Mesendoderm (in vitro differentiated cells): Measurements from ENCODE around the gene TDP2.
"Not testable (repeated sequence)": the region's sequence is repeated elsewhere in the genome, so short reads cannot be mapped to it uniquely, and the experiment has no call there.

Experiments used
- DNase-seq: peaks from one replicate; pipeline ENCODE4 v3.0.0; 2013
- H2AK5ac ChIP-seq: 2 replicates; pipeline ENCODE4 v1.6.1; 2013; ENCODE audit warnings: low read length, inconsistent platforms
- H2BK120ac ChIP-seq: 2 replicates; pipeline ENCODE4 v1.6.1; 2013; ENCODE audit warnings: low read depth, mild to moderate bottlenecking, low read length, moderate library complexity, mixed read lengths
- H2BK15ac ChIP-seq: replicated peaks from 2 replicates; pipeline ENCODE4 v1.6.1; 2013; ENCODE audit warnings: low read depth, mild to moderate bottlenecking, moderate library complexity
- H2BK5ac ChIP-seq: 2 replicates; pipeline ENCODE4 v1.6.1; 2013; ENCODE audit warnings: low read length, inconsistent platforms
- H3K18ac ChIP-seq: 2 replicates; pipeline ENCODE4 v1.6.1; 2013; ENCODE audit warnings: mild to moderate bottlenecking, low read length, mixed read lengths
- H3K23ac ChIP-seq: one replicate; pipeline ENCODE4 v1.6.1; 2013; ENCODE audit warnings: low read length
- H3K27ac ChIP-seq: 2 replicates; pipeline ENCODE4 v1.5.1; 2013; ENCODE audit warnings: low read depth, mild to moderate bottlenecking, inconsistent platforms, low read length, moderate library complexity
- H3K27me3 ChIP-seq: 2 replicates; pipeline ENCODE4 v1.6.1; 2013; ENCODE audit warnings: low read length, control low read depth, mild to moderate bottlenecking, inconsistent platforms; ENCODE audit not compliant: insufficient read depth, poor library complexity
- H3K36me3 ChIP-seq: 2 replicates; pipeline ENCODE4 v1.6.1; 2013; ENCODE audit warnings: low read length, inconsistent platforms; ENCODE audit not compliant: control insufficient read depth, insufficient read depth
- H3K4ac ChIP-seq: one replicate; pipeline ENCODE4 v1.6.1; 2013; ENCODE audit warnings: low read depth, mild to moderate bottlenecking, low read length, moderate library complexity
- H3K4me1 ChIP-seq: 2 replicates; pipeline ENCODE4 v1.6.1; 2013; ENCODE audit warnings: low read depth, low read length, inconsistent platforms; ENCODE audit not compliant: control insufficient read depth
- H3K4me2 ChIP-seq: 2 replicates; pipeline ENCODE4 v1.6.1; 2013; ENCODE audit warnings: low read length
- H3K4me3 ChIP-seq: 2 replicates; pipeline ENCODE4 v1.5.1; 2013; ENCODE audit warnings: mild to moderate bottlenecking, low read length
- H3K56ac ChIP-seq: one replicate; pipeline ENCODE4 v1.6.1; 2013; ENCODE audit warnings: low read length
- H3K79me1 ChIP-seq: 2 replicates; pipeline ENCODE4 v1.6.1; 2013; ENCODE audit warnings: low read length, inconsistent platforms
- H3K79me2 ChIP-seq: 2 replicates; pipeline ENCODE4 v1.6.1; 2013; ENCODE audit warnings: mild to moderate bottlenecking, low read length; ENCODE audit not compliant: control insufficient read depth, insufficient read depth
- H3K9ac ChIP-seq: 2 replicates; pipeline ENCODE4 v1.6.1; 2013; ENCODE audit warnings: low read length, inconsistent platforms
- H4K5ac ChIP-seq: one replicate; pipeline ENCODE4 v1.6.1; 2013; ENCODE audit warnings: low read length
- H4K8ac ChIP-seq: one replicate; pipeline ENCODE4 v1.6.1; 2013; ENCODE audit warnings: low read depth, mild to moderate bottlenecking, control low read depth, low read length, moderate library complexity
- WGBS: extraction: QIAGEN DNeasy Blood & Tissue Kit; methylation state at CpG from one replicate; pipeline ENCODE4 v1.1.7; 2013; ENCODE audit warnings: low lambda C conversion rate, missing lambda C conversion rate; ENCODE audit not compliant: insufficient coverage; ENCODE audit errors: extremely low coverage; 5-methylcytosine and 5-hydroxymethylcytosine counted together

TDP2 gene

GRCh38 chr6:24702720-24703282 lies 36.1 kb upstream of the TDP2 start:
- Histone ChIP-seq H3K79me1 (no peaks in the 10 kb centered on the region), H3K56ac (no peak overlapping the region), H3K4me3 (no peak overlapping the region), H4K5ac (no peak overlapping the region), H4K8ac (no peak overlapping the region), H3K9ac (no peak overlapping the region), H3K27ac (no peak overlapping the region), H3K23ac (no peak overlapping the region), H3K4me2 (no peak overlapping the region), H2BK15ac (no peak overlapping the region), H3K18ac (no peak overlapping the region), H3K36me3 (peaks cover 4% of the 10 kb centered on the region), H3K4me1 (no peaks in the 10 kb centered on the region), H2AK5ac (no peak overlapping the region), H3K79me2 (no peaks in the 10 kb centered on the region), H2BK120ac (no peak overlapping the region), H3K4ac (no peak overlapping the region), H3K27me3 (no peaks in the 10 kb centered on the region), H2BK5ac (no peak overlapping the region)
- DNase-seq: no peak
- WGBS: no CpG with 5 or more reads among the region's 4 CpGs

GRCh38 chr6:24699521-24700359 lies 33.0 kb upstream of the TDP2 start:
- Histone ChIP-seq H2BK120ac (no peak overlapping the region), H3K9ac (no peak overlapping the region), H2BK5ac (no peak overlapping the region), H4K5ac (no peak overlapping the region), H3K56ac (no peak overlapping the region), H3K79me2 (no peaks in the 10 kb centered on the region), H4K8ac (no peak overlapping the region), H3K4me2 (no peak overlapping the region), H3K36me3 (peaks cover 1% of the 10 kb centered on the region), H3K4me3 (no peak overlapping the region), H2BK15ac (no peak overlapping the region), H3K79me1 (no peaks in the 10 kb centered on the region), H3K4ac (no peak overlapping the region), H3K27ac (no peak overlapping the region), H3K4me1 (no peaks in the 10 kb centered on the region), H3K18ac (no peak overlapping the region), H3K23ac (no peak overlapping the region), H3K27me3 (no peaks in the 10 kb centered on the region), H2AK5ac (no peak overlapping the region)
- WGBS: no CpG with 5 or more reads among the region's 3 CpGs
- DNase-seq: no peak

GRCh38 chr6:24696097-24696496 lies 29.4 kb upstream of the TDP2 start:
- Histone ChIP-seq H2BK5ac (no peak overlapping the region), H3K36me3 (no peaks in the 10 kb centered on the region), H3K56ac (no peak overlapping the region), H3K4me2 (no peak overlapping the region), H3K79me2 (no peaks in the 10 kb centered on the region), H3K4ac (no peak overlapping the region), H2BK15ac (no peak overlapping the region), H3K9ac (no peak overlapping the region), H3K18ac (no peak overlapping the region), H3K23ac (no peak overlapping the region), H3K4me3 (no peak overlapping the region), H2BK120ac (no peak overlapping the region), H3K27me3 (no peaks in the 10 kb centered on the region), H4K5ac (no peak overlapping the region), H3K79me1 (no peaks in the 10 kb centered on the region), H3K4me1 (no peaks in the 10 kb centered on the region), H3K27ac (no peak overlapping the region), H2AK5ac (no peak overlapping the region), H4K8ac (no peak overlapping the region)
- no CpG with 5 or more reads among the region's 2 CpGs for WGBS
- DNase-seq: no peak

- H3K4ac ChIP-seq, H3K4me3 ChIP-seq, H3K79me2 ChIP-seq, H3K9ac ChIP-seq, H2BK120ac ChIP-seq, H4K8ac ChIP-seq, H3K56ac ChIP-seq, H3K4me1 ChIP-seq, H3K4me2 ChIP-seq, H4K5ac ChIP-seq, H3K18ac ChIP-seq, H3K36me3 ChIP-seq, H2AK5ac ChIP-seq, H2BK15ac ChIP-seq, H2BK5ac ChIP-seq, H3K27ac ChIP-seq, H3K23ac ChIP-seq, H3K27me3 ChIP-seq, H3K79me1 ChIP-seq: not testable (repeated sequence)
- WGBS: no CpG with 5 or more reads among the region's 8 CpGs
- DNase-seq: peak; percentile 60
Measured at GRCh38 chr6:24695635-24696034, 28.9 kb upstream of the TDP2 start.

- no peak overlapping the region for H3K4me2 ChIP-seq
- H3K4ac ChIP-seq: no peak overlapping the region
- no peaks in the 10 kb centered on the region for H3K79me1 ChIP-seq
- no peaks in the 10 kb centered on the region for H3K4me1 ChIP-seq
- no peaks in the 10 kb centered on the region for H3K27me3 ChIP-seq
- no peak overlapping the region for H4K8ac ChIP-seq
- no peak overlapping the region for H3K4me3 ChIP-seq
- no peak for DNase-seq
- no peak overlapping the region for H3K27ac ChIP-seq
- no peak overlapping the region for H2BK120ac ChIP-seq
- no peak overlapping the region for H2BK5ac ChIP-seq
- no peaks in the 10 kb centered on the region for H3K36me3 ChIP-seq
- no peak overlapping the region for H3K56ac ChIP-seq
- WGBS: no CpG with 5 or more reads among the region's 1 CpG
- H4K5ac ChIP-seq: no peak overlapping the region
- H3K9ac ChIP-seq: no peak overlapping the region
- H3K79me2 ChIP-seq: no peaks in the 10 kb centered on the region
- H3K18ac ChIP-seq: no peak overlapping the region
- no peak overlapping the region for H2BK15ac ChIP-seq
- H2AK5ac ChIP-seq: no peak overlapping the region
- no peak overlapping the region for H3K23ac ChIP-seq
Measured at GRCh38 chr6:24694198-24694597, 27.5 kb upstream of the TDP2 start.
